Measurements from ENCODE around the gene DTX3.

GRCh38 chr12:57611827-57612710 lies 7.4 kb downstream of the DTX3 start:
- TF ChIP-seq EZH2 (IDR thresholded peaks at IDR 0.05; ENCODE audit: low read length, unreplicated experiment): no peak
- TF ChIP-seq CTCF (conservative IDR thresholded peaks at IDR 0.05; ENCODE audit: low read depth, low read length): no peak
- no peak for TF ChIP-seq EZH2phosphoT487 (IDR thresholded peaks at IDR 0.05; ENCODE audit: borderline replicate concordance, low read length)
